Dermis blood vessel endothelial cell (primary cell): ENCODE data around the gene MC3R. TPM values are rescaled to one million over a fixed set of nuclear protein-coding genes. Genes with fewer than 3 reads are reported as not detected.
"Not testable (repeated sequence)": the region's sequence is repeated elsewhere in the genome, so short reads cannot be mapped to it uniquely, and the experiment has no call there.

Experiments
- DNase-seq: peaks from one replicate; pipeline ENCODE4 v3.0.0; 2010
- total RNA-seq: library from RNA; depleted of rRNA; stranded (reverse); fragments of >200 nt; gene quantifications from 2 replicates; pipeline ENCODE4 v1.2.3, GENCODE V29; 2014

MC3R gene
- total RNA-seq = not detected in 2 replicates

- peak; percentile 36 for DNase-seq
These were observed at the start of gene MC3R for GRCh38 chr20:56247954-56248782. Gene MC3R (plus strand): TSS chr20:56248732. CDS start chr20:56248844, 112 bp downstream.

GRCh38 chr20:56200456-56200855 is 48.1 kb upstream of the MC3R start:
- peak; percentile 3 for DNase-seq

- DNase-seq = peak; percentile 7
These were observed 45.9 kb upstream of the MC3R start for GRCh38 chr20:56202493-56203077.

GRCh38 chr20:56204206-56204605 is 44.3 kb upstream of the MC3R start:
- DNase-seq = no peak

GRCh38 chr20:56205346-56205745 is 43.2 kb upstream of the MC3R start:
- DNase-seq = no peak

- no peak for DNase-seq
These were observed 40.9 kb upstream of the MC3R start for GRCh38 chr20:56207656-56208055.

- DNase-seq = no peak
These were observed 40.4 kb upstream of the MC3R start for GRCh38 chr20:56208121-56208520.

GRCh38 chr20:56211051-56211450 is 37.5 kb upstream of the MC3R start:
- no peak for DNase-seq

GRCh38 chr20:56212091-56212490 is 36.4 kb upstream of the MC3R start:
- no peak for DNase-seq

GRCh38 chr20:56213321-56213720 is 35.2 kb upstream of the MC3R start:
- DNase-seq = no peak

GRCh38 chr20:56215115-56215514 is 33.4 kb upstream of the MC3R start:
- no peak for DNase-seq

GRCh38 chr20:56217829-56218228 is 30.7 kb upstream of the MC3R start:
- DNase-seq = no peak

GRCh38 chr20:56221186-56221585 is 27.3 kb upstream of the MC3R start:
- DNase-seq = not testable (repeated sequence)

GRCh38 chr20:56222201-56222600 is 26.3 kb upstream of the MC3R start:
- no peak for DNase-seq

- no peak for DNase-seq
These were observed 25.6 kb upstream of the MC3R start for GRCh38 chr20:56222945-56223344.

- no peak for DNase-seq
These were observed 25.2 kb upstream of the MC3R start for GRCh38 chr20:56223352-56223751.

GRCh38 chr20:56228021-56228420 is 20.5 kb upstream of the MC3R start:
- no peak for DNase-seq

- DNase-seq = no peak
These were observed 18.7 kb upstream of the MC3R start for GRCh38 chr20:56229812-56230211.

GRCh38 chr20:56234110-56234509 is 14.4 kb upstream of the MC3R start:
- no peak for DNase-seq

- no peak for DNase-seq
These were observed 11.2 kb upstream of the MC3R start for GRCh38 chr20:56237335-56237734.

GRCh38 chr20:56244259-56244658 is 4.3 kb upstream of the MC3R start:
- DNase-seq = no peak

GRCh38 chr20:56245761-56246160 is 2.8 kb upstream of the MC3R start:
- no peak for DNase-seq

- DNase-seq = peak; percentile 13
These were observed 868 bp downstream of the MC3R start for GRCh38 chr20:56249244-56249955.

GRCh38 chr20:56249956-56250355 is 1.4 kb downstream of the MC3R start:
- no peak for DNase-seq
